Measurements from ENCODE around the gene VWA3B. TPM values are rescaled to one million over a fixed set of nuclear protein-coding genes. Genes with fewer than 3 reads are reported as not detected.

VWA3B gene
- polyA plus RNA-seq, 1 donor (not counting 4 experiments of a cell fraction or from before 2014, with no cell fraction given) = not detected

- Histone ChIP-seq H3K27me3 (ENCODE audit: control insufficient read depth, extremely low read depth, insufficient read depth, low read length) (no peaks in the 10 kb centered on the region), H3K79me2 (ENCODE audit: control insufficient read depth, insufficient read depth, low read length) (no peaks in the 10 kb centered on the region), H4K20me1 (ENCODE audit: control insufficient read depth, extremely low read depth, insufficient read depth, low read length) (no peaks in the 10 kb centered on the region), H3K36me3 (ENCODE audit: control insufficient read depth in 2 of 2, extremely low read depth in 1 of 2, insufficient read depth in 2 of 2, low read length in 2 of 2) (no peaks in the 10 kb centered on the region), H3K27ac (ENCODE audit: control insufficient read depth, insufficient read depth, low read length) (no peak overlapping the region), H3K9me1 (ENCODE audit: control insufficient read depth, extremely low read depth, insufficient read depth, low read length) (no peaks in the 10 kb centered on the region), H3K4me3 (ENCODE audit: control insufficient read depth in 2 of 3, extremely low read depth in 1 of 3, insufficient read depth in 2 of 3, low read depth in 1 of 3, low read length in 3 of 3) (no peak overlapping the region), H3K4me2 (ENCODE audit: control insufficient read depth, extremely low read depth, insufficient read depth, low read depth, low read length) (no peak overlapping the region), H2AFZ (ENCODE audit: control insufficient read depth, low read length) (no peak overlapping the region), H3K9me3 (ENCODE audit: control insufficient read depth, low read depth, low read length) (peaks cover 3% of the 10 kb centered on the region), H3K9ac (ENCODE audit: control insufficient read depth, extremely low read depth, insufficient read depth, low read length) (no peak overlapping the region), H3K4me1 (ENCODE audit: control insufficient read depth, extremely low read depth, insufficient read depth, low read length) (no peaks in the 10 kb centered on the region)
- dilution Hi-C loops (cut with MboI; ENCODE audit: extremely low pct_ligation_motif_present, low sequenced_read_pairs) = no loop called here
- FAIRE-seq (no peak), DNase-seq (ENCODE audit: low read depth, low spot score) (no peak)
- TF ChIP-seq EZH2 (IDR thresholded peaks at IDR 0.05; ENCODE audit: low read length) = no peak
- TF ChIP-seq, protein P1, sequence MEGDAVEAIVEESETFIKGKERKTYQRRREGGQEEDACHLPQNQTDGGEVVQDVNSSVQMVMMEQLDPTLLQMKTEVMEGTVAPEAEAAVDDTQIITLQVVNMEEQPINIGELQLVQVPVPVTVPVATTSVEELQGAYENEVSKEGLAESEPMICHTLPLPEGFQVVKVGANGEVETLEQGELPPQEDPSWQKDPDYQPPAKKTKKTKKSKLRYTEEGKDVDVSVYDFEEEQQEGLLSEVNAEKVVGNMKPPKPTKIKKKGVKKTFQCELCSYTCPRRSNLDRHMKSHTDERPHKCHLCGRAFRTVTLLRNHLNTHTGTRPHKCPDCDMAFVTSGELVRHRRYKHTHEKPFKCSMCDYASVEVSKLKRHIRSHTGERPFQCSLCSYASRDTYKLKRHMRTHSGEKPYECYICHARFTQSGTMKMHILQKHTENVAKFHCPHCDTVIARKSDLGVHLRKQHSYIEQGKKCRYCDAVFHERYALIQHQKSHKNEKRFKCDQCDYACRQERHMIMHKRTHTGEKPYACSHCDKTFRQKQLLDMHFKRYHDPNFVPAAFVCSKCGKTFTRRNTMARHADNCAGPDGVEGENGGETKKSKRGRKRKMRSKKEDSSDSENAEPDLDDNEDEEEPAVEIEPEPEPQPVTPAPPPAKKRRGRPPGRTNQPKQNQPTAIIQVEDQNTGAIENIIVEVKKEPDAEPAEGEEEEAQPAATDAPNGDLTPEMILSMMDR (optimal IDR thresholded peaks at IDR 0.05 in 1 of 3, IDR thresholded peaks at IDR 0.05 in 1 of 3, conservative IDR thresholded peaks at IDR 0.05 in 1 of 3; ENCODE audit: extremely low read depth in 1 of 3, insufficient read depth in 2 of 3, low read length in 3 of 3) = no peak
These were observed 160.4 kb downstream of the VWA3B start for GRCh38 chr2:98247383-98247782.

DNA sequence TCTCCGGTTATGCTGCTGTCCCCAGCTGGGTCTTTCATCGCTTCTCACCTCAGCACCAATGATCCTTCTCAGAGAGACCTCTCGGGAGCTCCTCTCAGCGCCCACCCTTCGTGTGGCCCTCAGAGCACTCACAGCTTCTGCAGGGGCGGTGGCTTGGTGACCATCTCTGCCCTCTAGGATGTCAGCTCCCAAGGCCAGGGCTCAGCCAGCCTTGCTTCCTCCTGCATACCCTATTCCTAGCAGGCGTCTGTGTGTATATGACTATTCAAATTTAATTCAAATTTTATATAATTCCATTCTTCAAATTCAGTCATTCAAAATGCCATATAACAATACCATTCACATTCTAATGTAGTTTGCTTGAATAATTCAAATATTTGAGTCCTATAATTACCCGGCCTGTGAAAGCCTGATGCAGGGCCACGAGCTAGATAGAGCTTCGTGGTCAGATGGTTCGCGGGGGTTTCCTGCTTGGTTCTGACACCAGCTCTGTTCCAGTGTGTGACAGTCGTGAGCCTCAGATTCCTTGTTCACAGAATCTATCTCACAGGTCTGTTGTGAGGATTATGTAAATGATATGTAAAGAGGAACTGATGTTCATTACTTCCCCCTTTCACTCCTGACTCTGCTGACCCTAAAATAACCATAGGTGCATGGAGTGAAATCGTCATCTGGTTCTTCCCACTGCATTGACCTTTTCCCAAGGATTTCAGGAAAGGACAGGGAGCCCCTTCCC, 165.2 kb downstream of the VWA3B start:
- Histone ChIP-seq H3K27ac (ENCODE audit: control insufficient read depth, insufficient read depth, low read length) (no peak overlapping the region), H3K4me2 (ENCODE audit: control insufficient read depth, extremely low read depth, insufficient read depth, low read depth, low read length) (no peak overlapping the region), H3K4me3 (ENCODE audit: control insufficient read depth in 2 of 3, extremely low read depth in 1 of 3, insufficient read depth in 2 of 3, low read depth in 1 of 3, low read length in 3 of 3) (no peak overlapping the region), H3K9ac (ENCODE audit: control insufficient read depth, extremely low read depth, insufficient read depth, low read length) (no peak overlapping the region), H3K9me1 (ENCODE audit: control insufficient read depth, extremely low read depth, insufficient read depth, low read length) (no peaks in the 10 kb centered on the region), H2AFZ (ENCODE audit: control insufficient read depth, low read length) (no peak overlapping the region), H3K36me3 (ENCODE audit: control insufficient read depth in 2 of 2, extremely low read depth in 1 of 2, insufficient read depth in 2 of 2, low read length in 2 of 2) (no peaks in the 10 kb centered on the region), H3K27me3 (ENCODE audit: control insufficient read depth, extremely low read depth, insufficient read depth, low read length) (no peaks in the 10 kb centered on the region), H3K9me3 (ENCODE audit: control insufficient read depth, low read depth, low read length) (peaks cover 3% of the 10 kb centered on the region), H4K20me1 (ENCODE audit: control insufficient read depth, extremely low read depth, insufficient read depth, low read length) (no peaks in the 10 kb centered on the region), H3K79me2 (ENCODE audit: control insufficient read depth, insufficient read depth, low read length) (no peaks in the 10 kb centered on the region), H3K4me1 (ENCODE audit: control insufficient read depth, extremely low read depth, insufficient read depth, low read length) (no peaks in the 10 kb centered on the region)
- DNase-seq (ENCODE audit: low read depth, low spot score) = no peak
- dilution Hi-C loops (cut with MboI; ENCODE audit: extremely low pct_ligation_motif_present, low sequenced_read_pairs) = no loop called here
- no peak for FAIRE-seq
- TF ChIP-seq EZH2 (IDR thresholded peaks at IDR 0.05; ENCODE audit: low read length) = no peak

Measured in keratinocyte (primary cell).